AG10803 (cell line): ENCODE measurements around the gene OR52E5.

ENCODE experiments used
- DNase-seq: peaks from one replicate; pipeline ENCODE4 v3.0.0; 2010; ENCODE audit warnings: low read depth
- H3K4me3 ChIP-seq: 2 replicates; pipeline ENCODE4 v1.5.1; 2011; ENCODE audit warnings: mild to moderate bottlenecking, low read length, control low read depth
- CTCF ChIP-seq: conservative IDR thresholded peaks from 2 replicates; pipeline ENCODE4 v1.5.1; 2011; ENCODE audit warnings: mild to moderate bottlenecking, low read length, control low read depth, inconsistent platforms

Gene OR52E5

GRCh38 chr11:5892908-5893307 lies at the start of gene OR52E5:
Gene OR52E5, plus strand, starts transcription at chr11:5893208. Its CDS starts 7,569 bp downstream, at chr11:5900777.
- no peak for DNase-seq
- H3K4me3 ChIP-seq = no peak within 1 kb of the TSS
- no peak for TF ChIP-seq CTCF

GRCh38 chr11:5846701-5847100 lies 46.3 kb upstream of the OR52E5 start:
- H3K4me3 ChIP-seq = no peak overlapping the region
- no peak for TF ChIP-seq CTCF
- DNase-seq = no peak

GRCh38 chr11:5847711-5848110 lies 45.3 kb upstream of the OR52E5 start:
- no peak overlapping the region for H3K4me3 ChIP-seq
- no peak for TF ChIP-seq CTCF
- no peak for DNase-seq

- TF ChIP-seq CTCF = no peak
- no peak overlapping the region for H3K4me3 ChIP-seq
- no peak for DNase-seq
These were observed 42.0 kb upstream of the OR52E5 start for GRCh38 chr11:5851002-5851401.

GRCh38 chr11:5857590-5857989 lies 35.4 kb upstream of the OR52E5 start, which contains the start of gene OR52E8:
Gene OR52E8, minus strand, starts transcription at chr11:5857690. Its CDS starts 0 bp downstream, at chr11:5857690.
- no peak for TF ChIP-seq CTCF
- no peak for DNase-seq
- H3K4me3 ChIP-seq = no peak within 1 kb of the TSS

- TF ChIP-seq CTCF = no peak
- DNase-seq = no peak
- no peak overlapping the region for H3K4me3 ChIP-seq
These were observed 27.2 kb upstream of the OR52E5 start for GRCh38 chr11:5865826-5866225.

GRCh38 chr11:5878564-5878963 lies 14.4 kb upstream of the OR52E5 start:
- no peak for TF ChIP-seq CTCF
- DNase-seq = no peak
- H3K4me3 ChIP-seq = no peak overlapping the region
